NCI-H345 treated with DMSO at 0.1 percent for 48 hours (cell line): ENCODE results near the gene CES2.
A peak's percentile ranks its signal among the peaks of the same experiment; 100 is the strongest.
"Not testable (repeated sequence)": the region's sequence is repeated elsewhere in the genome, so short reads cannot be mapped to it uniquely, and the experiment has no call there.

Experiments used
- DNase-seq: peaks from one replicate; lab custom pipeline; 2025; ENCODE audit not compliant: unreplicated experiment; lab: John Stamatoyannopoulos, UW

The CES2 gene

GRCh38 chr16:66952430-66953110 is 17.3 kb downstream of the CES2 start:
- no peak for DNase-seq

GRCh38 chr16:66953462-66954096 is 18.3 kb downstream of the CES2 start:
- DNase-seq, result no peak

- peak; percentile 13 for DNase-seq
These were observed 18.9 kb downstream of the CES2 start for GRCh38 chr16:66954097-66954659.

GRCh38 chr16:66955363-66956153 is 20.2 kb downstream of the CES2 start:
- not testable (repeated sequence) for DNase-seq

- not testable (repeated sequence) for DNase-seq
These were observed 20.8 kb downstream of the CES2 start for GRCh38 chr16:66956154-66956457.

GRCh38 chr16:66958857-66959703 is 23.8 kb downstream of the CES2 start:
- no peak for DNase-seq

GRCh38 chr16:66959704-66960161 is 24.4 kb downstream of the CES2 start:
- DNase-seq, result no peak

- DNase-seq, result no peak
These were observed 25.0 kb downstream of the CES2 start for GRCh38 chr16:66960270-66960669.

GRCh38 chr16:66961065-66961744 is 25.9 kb downstream of the CES2 start, which contains the start of gene CES3:
CES3 (plus strand) TSS chr16:66961266; CDS start chr16:66961308, 42 bp downstream.
- DNase-seq, result no peak

GRCh38 chr16:66961914-66962313 is 26.6 kb downstream of the CES2 start:
- DNase-seq, result no peak

- DNase-seq, result no peak
These were observed 28.7 kb downstream of the CES2 start for GRCh38 chr16:66964049-66964448.

- DNase-seq, result no peak
These were observed 33.5 kb downstream of the CES2 start for GRCh38 chr16:66968847-66969246.

GRCh38 chr16:66970775-66971720 is 35.7 kb downstream of the CES2 start:
- no peak for DNase-seq

GRCh38 chr16:66972983-66973382 is 37.7 kb downstream of the CES2 start:
- DNase-seq, result no peak

- no peak for DNase-seq
These were observed 38.4 kb downstream of the CES2 start for GRCh38 chr16:66973716-66974115.

GRCh38 chr16:66974156-66974931 is 39.0 kb downstream of the CES2 start:
- not testable (repeated sequence) for DNase-seq

GRCh38 chr16:66974932-66975246 is 39.6 kb downstream of the CES2 start:
- DNase-seq, result not testable (repeated sequence)

GRCh38 chr16:66975302-66975893 is 40.1 kb downstream of the CES2 start:
- no peak for DNase-seq
